Measurements from ENCODE around the gene ARHGEF25.

- TF ChIP-seq CTCF (IDR thresholded peaks at IDR 0.05; ENCODE audit: insufficient read depth, low read length, poor library complexity, severe bottlenecking) (no peak), EZH2phosphoT487 (conservative IDR thresholded peaks at IDR 0.05; ENCODE audit: low read length) (no peak)
Measured at GRCh38 chr12:57606399-57606798, 4.8 kb upstream of the ARHGEF25 start.
